Adrenal gland (tissue), 12 donors: ENCODE data around the gene SRXN1. TPM values are rescaled to one million over a fixed set of nuclear protein-coding genes. Genes with fewer than 3 reads are reported as not detected.
A peak's percentile ranks its signal among the peaks of the same experiment; 100 is the strongest.

Source experiments
- DNase-seq, 7 donors: peaks; one replicate each; pipeline ENCODE4 v3.0.0-alpha.2; 2019 to 2020
- H3K27ac ChIP-seq, 5 donors: fragments of 200-600 bp; sonication (generic) in 4 of 5; 1 replicate in 3 of 5; 2 replicates in 2 of 5; pipeline versions ENCODE4 v1.5.1 to v1.8.0; 2016 to 2020; ENCODE audit warnings: mild to moderate bottlenecking in 1 of 5
- H3K27me3 ChIP-seq: fragments of 200-600 bp; 2 replicates; pipeline ENCODE4 v1.8.0; 2021
- H3K36me3 ChIP-seq, 2 donors: fragments of 200-600 bp; replicated peaks in 1 of 2; 1 replicate in 1 of 2; 2 replicates in 1 of 2; pipeline versions ENCODE4 v1.5.1 to v1.8.0; 2018 to 2022
- H3K4me1 ChIP-seq, 2 donors: fragments of 200-600 bp; replicated peaks in 1 of 2; 1 replicate in 1 of 2; 2 replicates in 1 of 2; pipeline versions ENCODE4 v1.5.1 to v1.8.0; 2018 to 2021
- H3K4me3 ChIP-seq, 4 donors: fragments of 200-600 bp; sonication (generic) in 3 of 4; one replicate each; pipeline ENCODE4 v1.5.1; 2016 to 2018
- H3K9me3 ChIP-seq, 3 donors: fragments of 200-600 bp; sonication (generic) in 1 of 3; replicated peaks in 1 of 3; 1 replicate in 2 of 3; 2 replicates in 1 of 3; pipeline versions ENCODE4 v1.5.1 to v1.8.0; 2016 to 2021
- CTCF ChIP-seq, 6 experiments: fragments of 450-650 bp in 4 of 6; fragments of 200-600 bp in 2 of 6; sonication (generic) in 1 of 6; IDR thresholded peaks; 1 replicate in 5 of 6; 2 replicates in 1 of 6; pipeline versions ENCODE4 v1.5.1 to v1.8.0; 2016 to 2021; ENCODE audit warnings: antibody characterized with exemption in 6 of 6, mild to moderate bottlenecking in 2 of 6, moderate library complexity in 1 of 6
- POLR2A ChIP-seq, 2 donors: fragments of 450-650 bp; IDR thresholded peaks; one replicate each; pipeline ENCODE4 v1.6.1; 2017; ENCODE audit warnings: antibody characterized with exemption in 2 of 2, mild to moderate bottlenecking in 2 of 2, moderate library complexity in 1 of 2
- WGBS, 4 donors: extraction: QIAGEN DNeasy Blood & Tissue Kit in 2 of 4; methylation state at CpG; one replicate each; pipeline versions ENCODE4 v1.1.5 to v1.1.7; 2013 to 2017; 5-methylcytosine and 5-hydroxymethylcytosine counted together
- intact Hi-C, 2 donors: fragments of 100-400 bp; cut with DNase I; formaldehyde crosslinking; loops; one replicate each; pipeline versions ENCODE4 v1.14.1 to v1.15.0; 2022 to 2023
- polyA plus RNA-seq, 3 donors: library from polyadenylated mRNA; stranded (reverse); fragments of 200-250 nt in 2 of 3; fragments of 350-450 nt in 1 of 3; fragmentation: Illumina TruSeq in 1 of 3; extraction: RNeasy Lipid Tissue Mini Kit (QIAGEN cat#74804) in 1 of 3; gene quantifications; one replicate each; pipeline ENCODE4 v1.2.3, GENCODE V29; 2013 to 2014
- total RNA-seq, 9 donors: library from RNA; depleted of rRNA in 4 of 9; stranded (reverse); fragments of >200 nt in 4 of 9; fragments of 120-200 nt in 1 of 9; fragmentation: NEBNext Ultra II Directional in 1 of 9; extraction: Animal tissue kit (Norgen Biotek cat#: 25700) in 1 of 9; gene quantifications; one replicate each; pipeline versions ENCODE4 v1.1.0 to v1.2.4, GENCODE V29; 2013 to 2023
- donor health status: healthy with polysubstance abuse.
- donor health status: Bipolar disorder and iron deficiency.
- donor health status: DM: yes; HTN: yes; CAD: no.
- donor health status: DM: no; HTN: no; CAD: no.
- donor health status: DM: no; HTN: no; CAD: no.
- donor health status: DM: yes; HTN: yes; CAD: no.

Gene SRXN1
- total and polyA plus RNA-seq, 12 donors: 19.1 to 203 (median 67.6) TPM

DNA sequence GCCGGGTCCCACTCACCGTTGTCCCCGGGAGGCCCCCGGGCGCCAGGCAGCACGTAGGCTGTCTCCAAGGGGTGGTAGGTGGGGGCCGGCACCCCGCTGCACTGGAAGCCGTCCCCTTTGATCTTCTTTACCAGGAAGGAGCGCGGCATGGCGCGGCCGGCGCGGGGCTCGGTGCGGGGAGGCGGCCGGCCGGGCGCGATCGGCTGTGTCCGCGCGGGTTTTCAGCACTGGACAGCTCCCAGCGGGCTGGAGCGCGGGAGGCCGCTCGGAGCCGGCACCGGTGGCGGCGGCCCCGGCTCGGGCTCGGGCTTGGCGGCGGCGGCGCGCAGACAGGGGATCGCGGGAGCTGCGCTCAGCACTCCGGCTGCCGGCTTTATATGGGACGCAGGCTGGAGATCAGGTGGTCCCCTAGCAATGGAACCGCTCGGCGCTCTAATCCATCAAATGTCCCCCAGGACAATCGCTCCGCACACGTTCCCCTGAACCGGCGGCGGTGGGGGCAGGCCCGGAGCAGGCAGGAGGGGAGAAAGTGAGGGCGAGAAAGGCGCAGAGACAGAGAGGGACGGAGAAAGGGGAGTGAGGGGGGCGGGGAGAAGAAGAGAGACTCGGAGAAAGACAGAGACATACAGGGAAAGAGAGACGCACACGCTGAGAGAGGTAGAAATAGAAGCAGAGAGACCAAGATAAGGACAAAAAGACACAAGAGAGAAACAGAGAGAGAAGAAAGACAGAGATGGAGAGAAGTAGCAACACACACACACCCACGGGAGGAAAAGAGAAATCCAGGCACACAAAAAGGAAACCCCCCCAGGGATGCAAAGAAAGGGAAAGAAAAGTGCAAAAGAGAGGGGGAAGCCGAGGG lies 22.7 kb upstream of the SRXN1 start, which contains the start of gene SCRT2:
Gene SCRT2 (minus strand): TSS at position 350 of the 862 bp plus-strand sequence. CDS start 201 bp downstream, at position 149.
- Histone ChIP-seq H3K36me3 (no peaks in the 10 kb centered on the region), H3K27me3 (peaks cover 22% of the 10 kb centered on the region), H3K4me3 (no peak within 1 kb of the TSS), H3K4me1 (peaks cover 0 to 12% of the 10 kb centered on the region in 2 donors), H3K27ac (no peak within 1 kb of the TSS), H3K9me3 (no peaks in the 10 kb centered on the region)
- DNase-seq: peak; percentile 73 to 86 (median 85)
- TF ChIP-seq POLR2A (IDR thresholded peaks at IDR 0.05) (no peak), CTCF (IDR thresholded peaks at IDR 0.05) (no peak)
- intact Hi-C loops: no loop called here
- WGBS, 4 donors: 1% methylated on average over 15 to 69 of the region's 69 CpGs

DNA sequence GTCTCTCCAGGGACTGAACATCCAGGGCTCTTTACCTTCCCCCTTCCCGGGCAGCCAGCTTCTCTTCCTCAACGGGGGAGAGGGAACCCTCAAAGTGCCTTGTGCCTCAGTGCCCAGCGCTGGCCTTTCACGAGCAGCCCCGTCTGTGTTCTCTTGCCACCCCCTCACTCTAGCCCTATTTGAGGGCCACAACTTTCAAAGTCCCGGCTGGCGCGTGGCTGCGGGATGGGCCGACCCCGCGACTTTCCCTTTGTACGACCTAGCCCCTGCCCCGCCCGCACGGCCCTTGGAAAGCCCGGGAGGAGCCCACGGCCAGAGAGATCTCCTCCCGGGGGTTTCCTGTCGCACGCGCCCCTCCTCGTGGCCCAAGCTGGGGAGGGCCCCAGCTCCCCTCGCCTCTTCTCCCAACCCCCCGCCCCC lies 22.0 kb upstream of the SRXN1 start:
- H3K27me3 ChIP-seq: peaks cover 21% of the 10 kb centered on the region
- no peaks in the 10 kb centered on the region for H3K36me3 ChIP-seq
- TF ChIP-seq POLR2A (IDR thresholded peaks at IDR 0.05): no peak
- no peak for TF ChIP-seq CTCF (IDR thresholded peaks at IDR 0.05)
- no peak overlapping the region for H3K27ac ChIP-seq
- WGBS, 4 donors: 6 to 9% (median 7%) methylated on average over 5 to 25 of the region's 25 CpGs
- peaks cover 0 to 12% of the 10 kb centered on the region in 2 donors for H3K4me1 ChIP-seq
- H3K4me3 ChIP-seq: no peak overlapping the region
- DNase-seq: no peak
- intact Hi-C loops: no loop called here
- H3K9me3 ChIP-seq: no peaks in the 10 kb centered on the region

- Histone ChIP-seq H3K27ac (no peak overlapping the region), H3K4me1 (peaks cover 0 to 12% of the 10 kb centered on the region in 2 donors), H3K4me3 (no peak overlapping the region), H3K27me3 (peaks cover 12% of the 10 kb centered on the region), H3K36me3 (no peaks in the 10 kb centered on the region), H3K9me3 (no peaks in the 10 kb centered on the region)
- WGBS, 4 donors: 52 to 61% (median 58%) methylated on average over 3 of the region's 3 CpGs
- DNase-seq: no peak
- no peak for TF ChIP-seq POLR2A (IDR thresholded peaks at IDR 0.05)
- TF ChIP-seq CTCF (IDR thresholded peaks at IDR 0.05): no peak
- intact Hi-C loops: no loop called here
These were observed 20.6 kb upstream of the SRXN1 start for GRCh38 chr20:673603-674001.

GRCh38 chr20:672963-673602 lies 20.1 kb upstream of the SRXN1 start:
- H3K27ac ChIP-seq: no peak overlapping the region
- H3K4me1 ChIP-seq: peaks cover 0 to 12% of the 10 kb centered on the region in 2 donors
- H3K9me3 ChIP-seq: no peaks in the 10 kb centered on the region
- intact Hi-C loops: no loop called here
- H3K27me3 ChIP-seq: peaks cover 6% of the 10 kb centered on the region
- 39 to 87% (median 42%) methylated on average over 2 to 7 of the region's 7 CpGs for WGBS, 4 donors
- H3K4me3 ChIP-seq: no peak overlapping the region
- no peak for TF ChIP-seq POLR2A (IDR thresholded peaks at IDR 0.05)
- TF ChIP-seq CTCF (IDR thresholded peaks at IDR 0.05): peak in 3 of 6 experiments; percentile 4 to 20 (median 10)
- DNase-seq: no peak
- H3K36me3 ChIP-seq: no peaks in the 10 kb centered on the region
